Keratinocyte (primary cell): ENCODE results near the gene DGCR8. TPM values are rescaled to one million over a fixed set of nuclear protein-coding genes. Genes with fewer than 3 reads are reported as not detected.

Experiments used
- DNase-seq: peaks from one replicate; pipeline ENCODE4 v3.0.0-alpha.2; 2011; ENCODE audit warnings: low read depth, missing footprints, low spot score
- FAIRE-seq: peaks from 2 replicates; lab custom pipeline; 2011; peaks lifted over from hg19 to GRCh38; lab: Jason Lieb, UNC
- H2AFZ ChIP-seq: 2 replicates; pipeline ENCODE4 v1.6.0; 2012; ENCODE audit warnings: low read length, control low read depth, inconsistent platforms; ENCODE audit not compliant: control insufficient read depth
- H3K27ac ChIP-seq: 2 replicates; pipeline ENCODE4 v1.5.1; 2011; ENCODE audit warnings: low read length; ENCODE audit not compliant: control insufficient read depth, insufficient read depth
- H3K27me3 ChIP-seq: 3 replicates; pipeline ENCODE4 v1.6.0; 2011; ENCODE audit warnings: low read length; ENCODE audit not compliant: control insufficient read depth, insufficient read depth; ENCODE audit errors: extremely low read depth
- H3K36me3 ChIP-seq, 2 experiments: 2 replicates in 1 of 2; 3 replicates in 1 of 2; pipeline ENCODE4 v1.5.1; 2011; ENCODE audit warnings: low read length in 2 of 2, mild to moderate bottlenecking in 1 of 2; ENCODE audit not compliant: control insufficient read depth in 2 of 2, insufficient read depth in 2 of 2; ENCODE audit errors: extremely low read depth in 1 of 2
- H3K4me1 ChIP-seq: 3 replicates; pipeline ENCODE4 v1.5.1; 2011; ENCODE audit warnings: low read length; ENCODE audit not compliant: control insufficient read depth, insufficient read depth; ENCODE audit errors: extremely low read depth
- H3K4me2 ChIP-seq: 3 replicates; pipeline ENCODE4 v1.6.0; 2011; ENCODE audit warnings: low read depth, low read length; ENCODE audit not compliant: control insufficient read depth, insufficient read depth; ENCODE audit errors: extremely low read depth
- H3K4me3 ChIP-seq, 3 experiments: fragments of 200-600 bp in 1 of 3; sonication (generic) in 1 of 3; 2 replicates in 2 of 3; 3 replicates in 1 of 3; pipeline ENCODE4 v1.5.1; 2011 to 2016; ENCODE audit warnings: low read length in 3 of 3, mild to moderate bottlenecking in 3 of 3, control low read depth in 2 of 3, inconsistent platforms in 1 of 3, low read depth in 1 of 3, mixed read lengths in 1 of 3, mixed run types in 1 of 3, moderate library complexity in 1 of 3; ENCODE audit not compliant: control insufficient read depth in 2 of 3, insufficient read depth in 2 of 3; ENCODE audit errors: extremely low read depth in 1 of 3
- H3K79me2 ChIP-seq: 2 replicates; pipeline ENCODE4 v1.6.0; 2012; ENCODE audit warnings: low read length; ENCODE audit not compliant: control insufficient read depth, insufficient read depth
- H3K9ac ChIP-seq: 3 replicates; pipeline ENCODE4 v1.6.0; 2011; ENCODE audit warnings: low read length; ENCODE audit not compliant: control insufficient read depth, insufficient read depth; ENCODE audit errors: extremely low read depth
- H3K9me1 ChIP-seq: 3 replicates; pipeline ENCODE4 v1.6.0; 2011; ENCODE audit warnings: low read length; ENCODE audit not compliant: control insufficient read depth, insufficient read depth; ENCODE audit errors: extremely low read depth
- H3K9me3 ChIP-seq: 2 replicates; pipeline ENCODE4 v1.5.1; 2012; ENCODE audit warnings: low read depth, low read length; ENCODE audit not compliant: control insufficient read depth
- H4K20me1 ChIP-seq: 3 replicates; pipeline ENCODE4 v1.6.0; 2011; ENCODE audit warnings: low read length; ENCODE audit not compliant: control insufficient read depth, insufficient read depth; ENCODE audit errors: extremely low read depth
- EZH2 ChIP-seq: IDR thresholded peaks from one replicate; pipeline ENCODE4 v1.6.1; 2012; ENCODE audit warnings: inconsistent platforms, mild to moderate bottlenecking, low read length, moderate library complexity
- dilution Hi-C: fragments of 300-500 bp; cut with MboI; formaldehyde crosslinking; loops from one replicate; pipeline ENCODE4 v1.7.0; 2020; ENCODE audit warnings: low sequenced_read_pairs; ENCODE audit not compliant: extremely low pct_ligation_motif_present
- polyA plus RNA-seq, 5 experiments: library from polyadenylated mRNA; depleted of rRNA in 3 of 5; stranded (reverse) in 3 of 5; stranded (forward) in 1 of 5; unstranded in 1 of 5; fragments of >200 nt; gene quantifications; 1 replicate in 1 of 5; 2 replicates in 3 of 5; 3 replicates in 1 of 5; pipeline versions ENCODE4 v1.2.1 to v1.2.3, GENCODE V29; 2011 to 2012; ENCODE audit warnings: missing spikeins in 2 of 5, low read depth in 1 of 5, low replicate concordance in 1 of 5
- TF ChIP-seq, protein P1 (sequence below), 3 experiments: IDR thresholded peaks in 1 of 3; conservative IDR thresholded peaks in 1 of 3; optimal IDR thresholded peaks in 1 of 3; 2 replicates in 2 of 3; 3 replicates in 1 of 3; pipeline versions ENCODE3 to v1.5.1; 2011; ENCODE audit warnings: low read length in 3 of 3, mild to moderate bottlenecking in 3 of 3, moderate library complexity in 2 of 3, control low read depth in 1 of 3, inconsistent platforms in 1 of 3; ENCODE audit not compliant: insufficient read depth in 2 of 3; ENCODE audit errors: extremely low read depth in 1 of 3

The DGCR8 gene
- polyA plus RNA-seq, 1 donor (not counting 4 experiments of a cell fraction or from before 2014, with no cell fraction given) = 17.2 TPM

DNA sequence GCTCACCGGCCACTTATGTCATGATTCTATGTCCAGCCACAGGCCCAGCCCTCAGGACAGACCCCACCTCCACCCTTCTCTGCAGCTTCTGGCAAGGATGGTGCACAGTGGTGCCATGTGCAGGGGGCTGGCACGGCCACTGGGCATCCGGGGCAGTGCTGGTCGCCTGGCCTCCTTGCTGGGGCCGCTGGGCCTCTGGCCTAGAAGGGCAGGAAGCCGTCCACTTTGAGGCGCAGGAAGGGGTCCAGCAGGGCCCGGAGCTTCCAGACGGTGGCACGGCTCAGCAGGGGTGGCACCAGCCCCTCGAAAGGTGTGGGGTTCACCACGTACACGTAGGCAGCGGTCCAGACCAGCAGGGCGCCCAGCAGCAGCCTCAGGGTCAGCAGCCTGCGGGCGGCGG, 68.4 kb downstream of the DGCR8 start:
- Histone ChIP-seq H3K4me1 (no peaks in the 10 kb centered on the region), H4K20me1 (no peaks in the 10 kb centered on the region), H3K27ac (no peak overlapping the region), H3K36me3 (peaks cover 0 to 7% of the 10 kb centered on the region in 2 experiments), H3K79me2 (no peaks in the 10 kb centered on the region), H3K9me1 (no peaks in the 10 kb centered on the region), H3K27me3 (no peaks in the 10 kb centered on the region), H3K9ac (no peak overlapping the region), H3K9me3 (no peaks in the 10 kb centered on the region), H3K4me3 (no peak overlapping the region), H2AFZ (no peak overlapping the region), H3K4me2 (no peak overlapping the region)
- FAIRE-seq (no peak), DNase-seq (no peak)
- TF ChIP-seq EZH2 = no peak
- TF ChIP-seq, protein P1, sequence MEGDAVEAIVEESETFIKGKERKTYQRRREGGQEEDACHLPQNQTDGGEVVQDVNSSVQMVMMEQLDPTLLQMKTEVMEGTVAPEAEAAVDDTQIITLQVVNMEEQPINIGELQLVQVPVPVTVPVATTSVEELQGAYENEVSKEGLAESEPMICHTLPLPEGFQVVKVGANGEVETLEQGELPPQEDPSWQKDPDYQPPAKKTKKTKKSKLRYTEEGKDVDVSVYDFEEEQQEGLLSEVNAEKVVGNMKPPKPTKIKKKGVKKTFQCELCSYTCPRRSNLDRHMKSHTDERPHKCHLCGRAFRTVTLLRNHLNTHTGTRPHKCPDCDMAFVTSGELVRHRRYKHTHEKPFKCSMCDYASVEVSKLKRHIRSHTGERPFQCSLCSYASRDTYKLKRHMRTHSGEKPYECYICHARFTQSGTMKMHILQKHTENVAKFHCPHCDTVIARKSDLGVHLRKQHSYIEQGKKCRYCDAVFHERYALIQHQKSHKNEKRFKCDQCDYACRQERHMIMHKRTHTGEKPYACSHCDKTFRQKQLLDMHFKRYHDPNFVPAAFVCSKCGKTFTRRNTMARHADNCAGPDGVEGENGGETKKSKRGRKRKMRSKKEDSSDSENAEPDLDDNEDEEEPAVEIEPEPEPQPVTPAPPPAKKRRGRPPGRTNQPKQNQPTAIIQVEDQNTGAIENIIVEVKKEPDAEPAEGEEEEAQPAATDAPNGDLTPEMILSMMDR (optimal IDR thresholded peaks at IDR 0.05 in 1 of 3, IDR thresholded peaks at IDR 0.05 in 1 of 3, conservative IDR thresholded peaks at IDR 0.05 in 1 of 3; ENCODE audit: extremely low read depth in 1 of 3, insufficient read depth in 2 of 3, low read length in 3 of 3) = no peak
- dilution Hi-C loops = no loop called here

DNA sequence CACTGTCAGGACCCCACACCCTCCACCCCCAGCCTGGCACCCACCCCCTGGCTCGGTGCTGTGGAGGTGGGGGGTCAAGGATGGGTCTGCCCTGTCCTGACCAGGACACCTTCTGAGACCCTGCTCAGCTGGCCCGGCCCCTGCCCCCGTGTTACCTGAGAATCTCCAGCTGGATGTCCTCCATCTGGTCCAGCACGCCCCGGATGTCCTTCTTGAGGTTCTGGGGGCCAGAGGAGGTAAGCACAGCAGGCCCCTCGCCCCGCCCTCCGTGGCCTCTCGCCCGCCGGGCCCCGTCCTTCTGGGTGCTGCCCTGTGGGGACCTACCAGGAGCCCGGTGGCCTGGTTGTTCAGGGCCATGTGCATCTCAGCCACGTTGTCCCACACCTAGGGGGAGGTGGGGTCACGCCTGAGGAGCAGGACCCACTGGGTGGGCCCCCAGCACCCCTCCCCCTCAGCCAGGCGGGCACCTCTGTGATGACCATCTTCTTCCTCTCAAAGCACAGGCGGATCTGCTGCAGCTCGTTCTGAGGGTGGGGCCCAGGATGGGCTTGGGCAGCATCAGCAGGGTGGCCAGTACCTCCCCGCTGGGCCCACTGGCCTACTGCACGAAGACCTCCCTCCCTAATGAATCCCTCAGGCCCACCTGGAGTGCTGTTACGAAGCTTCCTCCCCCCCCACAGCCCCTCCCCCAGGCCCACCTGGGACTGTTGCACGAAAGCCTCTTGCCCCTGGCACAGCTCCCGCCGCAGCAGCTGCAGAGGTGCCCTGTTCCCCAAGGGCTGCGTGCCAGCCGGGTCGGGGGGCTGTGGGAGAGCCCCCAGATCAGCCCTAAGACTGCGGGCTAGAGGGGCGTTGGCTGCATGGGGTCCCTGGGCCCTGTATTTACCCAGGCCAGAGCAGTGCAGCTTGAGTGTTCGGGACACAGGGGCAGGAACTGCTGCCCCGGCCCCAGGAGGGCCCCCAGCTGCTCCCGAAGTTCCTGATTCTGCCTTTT, 69.5 kb downstream of the DGCR8 start:
- no peak overlapping the region for H2AFZ ChIP-seq
- H3K79me2 ChIP-seq = no peaks in the 10 kb centered on the region
- no peaks in the 10 kb centered on the region for H3K9me1 ChIP-seq
- H3K4me3 ChIP-seq = no peak overlapping the region
- no peak overlapping the region for H3K4me2 ChIP-seq
- H3K9me3 ChIP-seq = no peaks in the 10 kb centered on the region
- no peaks in the 10 kb centered on the region for H4K20me1 ChIP-seq
- no peaks in the 10 kb centered on the region for H3K27me3 ChIP-seq
- TF ChIP-seq, protein P1 (optimal IDR thresholded peaks at IDR 0.05 in 1 of 3, IDR thresholded peaks at IDR 0.05 in 1 of 3, conservative IDR thresholded peaks at IDR 0.05 in 1 of 3; ENCODE audit: extremely low read depth in 1 of 3, insufficient read depth in 2 of 3, low read length in 3 of 3) = no peak
- TF ChIP-seq EZH2 = no peak
- no peak overlapping the region for H3K9ac ChIP-seq
- FAIRE-seq (no peak), DNase-seq (no peak)
- dilution Hi-C loops = no loop called here
- H3K36me3 ChIP-seq = peaks cover 0 to 4% of the 10 kb centered on the region in 2 experiments
- H3K27ac ChIP-seq = no peak overlapping the region
- no peaks in the 10 kb centered on the region for H3K4me1 ChIP-seq
